Breast epithelium (tissue), 4 donors: ENCODE results near the gene KLHL36. TPM values are rescaled to one million over a fixed set of nuclear protein-coding genes. Genes with fewer than 3 reads are reported as not detected.

ENCODE experiments used
- DNase-seq, 2 donors: peaks; one replicate each; pipeline ENCODE4 v3.0.0-alpha.2; 2019; ENCODE audit warnings: low spot score in 2 of 2
- H3K27ac ChIP-seq, 2 donors: fragments of 200-600 bp; sonication (generic) in 1 of 2; one replicate each; pipeline ENCODE4 v1.5.1; 2016 to 2019; ENCODE audit warnings: mild to moderate bottlenecking in 1 of 2
- H3K27me3 ChIP-seq, 2 donors: fragments of 200-600 bp; sonication (generic) in 1 of 2; one replicate each; pipeline versions ENCODE4 v1.5.1 to v1.6.0; 2017 to 2019; ENCODE audit warnings: control low read depth in 1 of 2, mild to moderate bottlenecking in 1 of 2
- H3K36me3 ChIP-seq: fragments of 200-600 bp; one replicate; pipeline ENCODE4 v1.5.1; 2019
- H3K4me1 ChIP-seq, 2 donors: fragments of 200-600 bp; sonication (generic); one replicate each; pipeline ENCODE4 v1.5.1; 2016 to 2019; ENCODE audit warnings: control low read depth in 1 of 2
- H3K4me3 ChIP-seq, 3 donors: fragments of 200-600 bp; sonication (generic); 1 replicate in 2 of 3; 2 replicates in 1 of 3; pipeline ENCODE4 v1.5.1; 2016 to 2019; ENCODE audit warnings: mild to moderate bottlenecking in 3 of 3, moderate library complexity in 2 of 3
- H3K9me3 ChIP-seq, 2 donors: fragments of 200-600 bp; sonication (generic) in 1 of 2; one replicate each; pipeline ENCODE4 v1.5.1; 2016 to 2019; ENCODE audit warnings: control low read depth in 1 of 2
- CTCF ChIP-seq, 3 donors: fragments of 450-650 bp; IDR thresholded peaks; one replicate each; pipeline ENCODE4 v1.5.1; 2016 to 2017; ENCODE audit warnings: antibody characterized with exemption in 3 of 3, mild to moderate bottlenecking in 3 of 3, moderate library complexity in 3 of 3
- POLR2A ChIP-seq: fragments of 450-650 bp; IDR thresholded peaks from one replicate; pipeline ENCODE4 v1.6.1; 2016; ENCODE audit warnings: antibody characterized with exemption, mild to moderate bottlenecking, moderate library complexity
- POLR2AphosphoS5 ChIP-seq, 3 donors: sonication (generic); formaldehyde crosslinking; IDR thresholded peaks; one replicate each; pipeline ENCODE4 v1.6.1; 2017; ENCODE audit warnings: antibody characterized with exemption in 3 of 3
- intact Hi-C: fragments of 100-400 bp; cut with DNase I; formaldehyde crosslinking; loops from one replicate; pipeline ENCODE4 v1.15.1; 2023; ENCODE audit warnings: low total_unique reads
- total RNA-seq, 3 donors: library from RNA; depleted of rRNA; stranded (reverse); fragments of >200 nt; gene quantifications; one replicate each; pipeline ENCODE4 v1.1.0, GENCODE V29; 2016

Gene KLHL36
- total RNA-seq, 3 donors from 2014 or later: 51.5 to 61.4 (median 59.4) TPM

DNA sequence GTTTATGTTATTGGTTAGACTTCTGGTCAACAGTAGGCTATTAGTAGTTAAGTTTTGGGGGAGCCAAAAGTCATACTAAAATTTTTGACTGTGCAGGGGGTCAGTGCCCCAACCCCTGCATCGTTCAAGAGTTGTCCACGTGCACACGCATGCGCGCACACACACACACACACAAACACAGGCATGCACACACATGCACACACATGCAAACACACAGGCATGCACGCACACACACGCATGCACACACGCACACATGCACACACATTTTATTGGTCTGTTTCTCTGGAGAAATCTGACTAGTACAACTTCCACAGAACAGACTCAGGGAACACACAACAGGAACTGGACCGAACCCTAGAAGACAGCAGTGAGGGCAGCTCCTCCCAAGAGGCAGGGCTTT is 27.1 kb downstream of the KLHL36 start:
- Histone ChIP-seq H3K9me3 (no peaks in the 10 kb centered on the region), H3K4me1 (no peaks in the 10 kb centered on the region), H3K27ac (no peak overlapping the region), H3K27me3 (no peaks in the 10 kb centered on the region), H3K4me3 (no peak overlapping the region), H3K36me3 (no peaks in the 10 kb centered on the region)
- DNase-seq: no peak
- intact Hi-C loops: no loop called here
- no peak for TF ChIP-seq CTCF (IDR thresholded peaks at IDR 0.05)
- TF ChIP-seq POLR2A: no peak
- no peak for TF ChIP-seq POLR2AphosphoS5 (IDR thresholded peaks at IDR 0.05)

DNA sequence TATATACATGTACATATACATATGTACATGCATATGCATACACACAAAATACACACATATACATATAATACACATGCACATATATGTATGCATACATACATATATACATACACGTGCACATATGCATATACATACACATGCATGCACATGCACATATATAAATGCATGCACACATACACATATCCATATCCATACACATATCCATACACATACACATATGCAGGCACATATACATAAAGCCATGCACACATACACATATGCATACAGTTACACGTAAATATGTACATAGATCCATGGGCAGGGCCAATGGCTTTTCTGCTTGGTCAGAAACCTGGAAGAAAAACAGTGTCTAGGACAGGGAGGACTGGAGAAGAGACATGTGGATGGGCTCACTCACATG is 27.6 kb downstream of the KLHL36 start:
- no peaks in the 10 kb centered on the region for H3K27me3 ChIP-seq
- H3K4me3 ChIP-seq: no peak overlapping the region
- H3K4me1 ChIP-seq: no peaks in the 10 kb centered on the region
- H3K9me3 ChIP-seq: no peaks in the 10 kb centered on the region
- no peak overlapping the region for H3K27ac ChIP-seq
- TF ChIP-seq POLR2A: no peak
- TF ChIP-seq POLR2AphosphoS5 (IDR thresholded peaks at IDR 0.05): no peak
- no peak for TF ChIP-seq CTCF (IDR thresholded peaks at IDR 0.05)
- no peaks in the 10 kb centered on the region for H3K36me3 ChIP-seq
- no peak for DNase-seq
- intact Hi-C loops: no loop called here

DNA sequence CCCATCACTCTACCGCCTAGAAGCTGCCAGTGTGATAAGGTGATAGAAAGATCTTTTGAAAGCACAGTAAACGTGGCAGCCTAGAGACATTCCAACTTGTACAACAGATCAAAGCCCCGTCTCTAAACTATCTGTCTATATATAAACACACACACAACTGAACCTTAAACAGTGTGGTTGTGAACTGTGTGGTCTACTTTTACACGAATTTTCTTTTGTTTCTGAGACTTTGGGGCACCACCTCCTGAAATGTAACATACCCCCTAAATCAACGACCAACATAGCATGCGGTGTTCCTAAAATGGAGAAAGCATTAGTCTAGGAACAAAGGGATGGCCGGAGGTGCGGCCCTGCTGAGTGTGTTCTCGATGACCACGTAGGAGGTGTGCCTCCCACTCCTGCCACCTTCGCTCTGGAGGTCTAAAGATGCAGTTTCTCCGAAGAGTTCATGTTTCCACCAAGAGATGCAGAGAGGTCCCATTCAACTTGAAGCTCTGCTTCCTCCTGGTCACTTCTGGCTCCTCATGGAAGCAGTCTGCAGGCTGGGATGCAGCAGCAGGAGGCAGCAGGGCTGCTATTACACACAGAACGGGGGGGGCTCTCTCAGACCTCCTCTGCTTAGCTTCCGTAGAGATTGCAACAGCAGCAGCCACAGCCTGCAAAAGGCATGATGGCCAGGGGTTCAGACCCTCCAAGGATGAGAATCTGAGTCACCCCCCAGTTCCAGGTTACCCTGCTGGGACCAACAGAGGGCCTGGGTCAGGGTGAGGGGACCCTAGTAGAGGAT is 28.9 kb downstream of the KLHL36 start:
- Histone ChIP-seq H3K27me3 (no peaks in the 10 kb centered on the region), H3K4me3 (no peak overlapping the region), H3K27ac (no peak overlapping the region), H3K36me3 (no peaks in the 10 kb centered on the region), H3K4me1 (no peaks in the 10 kb centered on the region), H3K9me3 (no peaks in the 10 kb centered on the region)
- no peak for DNase-seq
- intact Hi-C loops: no loop called here
- TF ChIP-seq CTCF (IDR thresholded peaks at IDR 0.05) (no peak), POLR2A (no peak)

- H3K4me1 ChIP-seq: no peaks in the 10 kb centered on the region
- no peaks in the 10 kb centered on the region for H3K27me3 ChIP-seq
- H3K27ac ChIP-seq: no peak overlapping the region
- no peaks in the 10 kb centered on the region for H3K9me3 ChIP-seq
- TF ChIP-seq POLR2AphosphoS5 (IDR thresholded peaks at IDR 0.05) (no peak), CTCF (IDR thresholded peaks at IDR 0.05) (no peak), POLR2A (no peak)
- no peak for DNase-seq
- no peaks in the 10 kb centered on the region for H3K36me3 ChIP-seq
- intact Hi-C loops: no loop called here
- H3K4me3 ChIP-seq: no peak overlapping the region
Observed at GRCh38 chr16:84677849-84678248, 29.5 kb downstream of the KLHL36 start.

DNA sequence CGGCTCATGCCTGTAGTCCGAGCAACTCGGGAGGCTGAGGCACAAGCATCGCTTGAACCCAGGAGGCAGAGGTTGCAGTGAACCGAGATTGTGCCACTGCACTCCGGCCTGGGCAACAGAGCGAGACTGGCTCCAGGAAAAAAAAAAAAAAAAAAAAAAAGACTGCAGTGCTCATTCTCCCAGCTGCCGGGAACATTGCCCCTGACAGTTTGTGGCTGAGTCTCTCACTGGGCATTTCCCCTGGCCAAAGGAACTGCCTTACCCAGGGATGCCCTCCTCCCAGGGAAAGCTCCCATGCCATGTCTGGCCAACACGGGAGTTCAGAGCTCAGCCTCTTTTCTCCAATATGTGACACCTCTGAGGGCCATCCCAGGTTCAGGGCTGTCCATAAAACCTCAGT is 30.2 kb downstream of the KLHL36 start:
- Histone ChIP-seq H3K9me3 (no peaks in the 10 kb centered on the region), H3K27me3 (no peaks in the 10 kb centered on the region), H3K4me1 (no peaks in the 10 kb centered on the region), H3K36me3 (no peaks in the 10 kb centered on the region), H3K27ac (no peak overlapping the region), H3K4me3 (no peak overlapping the region)
- intact Hi-C loops: no loop called here
- TF ChIP-seq POLR2AphosphoS5 (IDR thresholded peaks at IDR 0.05) (no peak), CTCF (IDR thresholded peaks at IDR 0.05) (no peak), POLR2A (no peak)
- DNase-seq: no peak
